Measurements from ENCODE around the gene MALSU1. TPM values are rescaled to one million over a fixed set of nuclear protein-coding genes. Genes with fewer than 3 reads are reported as not detected.

MALSU1 gene
- total and polyA plus RNA-seq, 8 donors = 10.7 to 29.4 (median 21.2) TPM

GRCh38 chr7:23337374-23337773 lies 38.2 kb downstream of the MALSU1 start:
- TF ChIP-seq CTCF (IDR thresholded peaks at IDR 0.05) = no peak
- DNase-seq = no peak
- H3K27me3 ChIP-seq = peaks cover 0 to 31% (median 2%) of the 10 kb centered on the region in 4 donors
- no peak for FAIRE-seq
- ATAC-seq = no peak
- intact Hi-C loops (cut with DNase I) = no loop called here
- H3K9me3 ChIP-seq = no peaks in the 10 kb centered on the region
- peaks cover 17 to 33% (median 27%) of the 10 kb centered on the region in 3 donors for H3K4me1 ChIP-seq
- no peak overlapping the region for H3K27ac ChIP-seq
- H3K4me3 ChIP-seq = no peak overlapping the region
- no peaks in the 10 kb centered on the region for H3K36me3 ChIP-seq

DNA sequence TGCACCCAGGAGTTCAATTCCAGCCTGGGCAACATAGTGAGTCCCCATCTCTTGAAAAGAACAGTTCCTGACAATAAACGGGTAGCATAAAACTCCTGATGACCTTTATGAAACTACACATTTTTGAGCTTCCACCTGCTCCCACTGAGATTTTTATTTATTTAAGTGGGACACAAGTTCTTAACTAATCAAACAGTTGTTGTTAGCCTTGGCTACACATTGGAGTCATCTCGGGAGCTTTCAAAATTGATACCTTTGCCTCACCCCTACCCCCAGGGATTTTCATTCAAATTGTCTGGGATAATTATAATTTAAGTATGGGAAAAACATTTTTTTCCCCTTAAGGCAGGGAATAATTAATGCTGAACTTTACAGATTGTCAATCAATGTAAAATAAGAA lies 39.3 kb downstream of the MALSU1 start:
- Histone ChIP-seq H3K27ac (no peak overlapping the region), H3K36me3 (no peaks in the 10 kb centered on the region), H3K4me3 (no peak overlapping the region), H3K9me3 (no peaks in the 10 kb centered on the region), H3K27me3 (peaks cover 0 to 31% (median 2%) of the 10 kb centered on the region in 4 donors), H3K4me1 (peaks cover 11 to 22% (median 18%) of the 10 kb centered on the region in 3 donors)
- WGBS, 2 donors = 65 to 83% methylated on average over 2 of the region's 2 CpGs
- ATAC-seq (no peak), FAIRE-seq (no peak), DNase-seq (no peak)
- no peak for TF ChIP-seq CTCF (IDR thresholded peaks at IDR 0.05)
- intact Hi-C loops (cut with DNase I) = no loop called here

DNA sequence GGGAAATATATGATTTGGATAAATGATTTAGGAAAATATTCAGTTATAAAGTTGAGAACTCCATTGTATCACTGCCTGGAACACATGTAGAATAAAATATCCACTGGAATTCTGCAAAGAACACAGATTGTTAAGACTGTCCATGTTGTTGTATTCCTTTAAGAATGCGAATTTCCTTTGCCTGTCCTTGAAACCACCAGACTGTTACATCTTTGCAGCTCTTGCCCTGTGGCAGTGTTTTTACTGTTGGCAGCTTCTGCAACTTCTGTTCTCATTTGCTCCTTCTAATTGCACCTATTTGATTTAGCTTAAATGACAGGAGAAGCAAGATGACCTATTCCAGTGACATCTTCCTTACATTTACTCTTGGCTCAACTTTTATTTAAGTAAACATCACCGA lies 39.7 kb downstream of the MALSU1 start:
- FAIRE-seq (no peak), DNase-seq (no peak), ATAC-seq (no peak)
- no peaks in the 10 kb centered on the region for H3K9me3 ChIP-seq
- peaks cover 0 to 31% (median 2%) of the 10 kb centered on the region in 4 donors for H3K27me3 ChIP-seq
- 46 to 62% methylated on average over 2 of the region's 2 CpGs for WGBS, 2 donors
- H3K4me1 ChIP-seq = peaks cover 11 to 18% (median 18%) of the 10 kb centered on the region in 3 donors
- H3K36me3 ChIP-seq = no peaks in the 10 kb centered on the region
- H3K4me3 ChIP-seq = no peak overlapping the region
- intact Hi-C loops (cut with DNase I) = no loop called here
- no peak for TF ChIP-seq CTCF (IDR thresholded peaks at IDR 0.05)
- no peak overlapping the region for H3K27ac ChIP-seq

- FAIRE-seq (no peak), ATAC-seq (no peak), DNase-seq (no peak)
- 85 to 93% methylated on average over 7 of the region's 7 CpGs for WGBS, 2 donors
- Histone ChIP-seq H3K27me3 (peaks cover 0 to 27% (median 2%) of the 10 kb centered on the region in 4 donors), H3K27ac (no peak overlapping the region), H3K36me3 (no peaks in the 10 kb centered on the region), H3K4me1 (no peaks in the 10 kb centered on the region), H3K4me3 (no peak overlapping the region), H3K9me3 (no peaks in the 10 kb centered on the region)
- no peak for TF ChIP-seq CTCF (IDR thresholded peaks at IDR 0.05)
- intact Hi-C loops (cut with DNase I) = no loop called here
These were observed 42.9 kb downstream of the MALSU1 start for GRCh38 chr7:23341846-23342598.

GRCh38 chr7:23343102-23343501 lies 44.0 kb downstream of the MALSU1 start:
- no peaks in the 10 kb centered on the region for H3K36me3 ChIP-seq
- peaks cover 0 to 24% (median 0%) of the 10 kb centered on the region in 4 donors for H3K27me3 ChIP-seq
- no peaks in the 10 kb centered on the region for H3K4me1 ChIP-seq
- H3K4me3 ChIP-seq = no peak overlapping the region
- no peak for ATAC-seq
- no peak for DNase-seq
- no peak for TF ChIP-seq CTCF (IDR thresholded peaks at IDR 0.05)
- intact Hi-C loops (cut with DNase I) = no loop called here
- no peak for FAIRE-seq
- no peak overlapping the region for H3K27ac ChIP-seq
- no peaks in the 10 kb centered on the region for H3K9me3 ChIP-seq
